ENCODE measurements around the gene USP34. TPM values are rescaled to one million over a fixed set of nuclear protein-coding genes. Genes with fewer than 3 reads are reported as not detected.

USP34 gene
- total and polyA plus RNA-seq, 4 donors, result 25.2 to 146 (median 91.3) TPM

GRCh38 chr2:61229936-61230335 lies 241.0 kb downstream of the USP34 start:
- Histone ChIP-seq H3K27ac (ENCODE audit: low read depth in 1 of 2, low read length in 2 of 2) (no peak overlapping the region), H3K36me3 (ENCODE audit: control insufficient read depth in 1 of 2, insufficient read depth in 2 of 2, low read length in 1 of 2) (peaks cover 0 to 2% of the 10 kb centered on the region in 2 donors), H3K27me3 (ENCODE audit: control insufficient read depth in 1 of 2, insufficient read depth in 2 of 2, low read length in 1 of 2) (no peaks in the 10 kb centered on the region), H3K9me3 (ENCODE audit: control insufficient read depth, low read length) (no peaks in the 10 kb centered on the region), H3K4me3 (ENCODE audit: low read length in 2 of 2) (no peak overlapping the region), H3K4me1 (ENCODE audit: control insufficient read depth in 1 of 2, insufficient read depth in 2 of 2, low read length in 2 of 2) (no peaks in the 10 kb centered on the region)
- DNase-seq (no peak), ATAC-seq (ENCODE audit: low FRiP score) (no peak)
- WGBS, 2 donors, result 97% methylated on average over 2 of the region's 2 CpGs
- intact Hi-C loops (cut with DNase I), result no loop called here

GRCh38 chr2:61222567-61222966 lies 248.3 kb downstream of the USP34 start:
- Histone ChIP-seq H3K27ac (ENCODE audit: low read depth in 1 of 2, low read length in 2 of 2) (no peak overlapping the region), H3K27me3 (ENCODE audit: control insufficient read depth in 1 of 2, insufficient read depth in 2 of 2, low read length in 1 of 2) (no peaks in the 10 kb centered on the region), H3K36me3 (ENCODE audit: control insufficient read depth in 1 of 2, insufficient read depth in 2 of 2, low read length in 1 of 2) (no peaks in the 10 kb centered on the region), H3K4me3 (ENCODE audit: low read length in 2 of 2) (no peak overlapping the region), H3K4me1 (ENCODE audit: control insufficient read depth in 1 of 2, insufficient read depth in 2 of 2, low read length in 2 of 2) (no peaks in the 10 kb centered on the region), H3K9me3 (ENCODE audit: control insufficient read depth, low read length) (no peaks in the 10 kb centered on the region)
- DNase-seq (no peak), ATAC-seq (ENCODE audit: low FRiP score) (no peak)
- WGBS, 2 donors, result 98 to 99% methylated on average over 8 of the region's 8 CpGs
- intact Hi-C loops (cut with DNase I), result no loop called here

- Histone ChIP-seq H3K27me3 (ENCODE audit: control insufficient read depth in 1 of 2, insufficient read depth in 2 of 2, low read length in 1 of 2) (no peaks in the 10 kb centered on the region), H3K27ac (ENCODE audit: low read depth in 1 of 2, low read length in 2 of 2) (no peak overlapping the region), H3K4me3 (ENCODE audit: low read length in 2 of 2) (no peak overlapping the region), H3K4me1 (ENCODE audit: control insufficient read depth in 1 of 2, insufficient read depth in 2 of 2, low read length in 2 of 2) (no peaks in the 10 kb centered on the region), H3K9me3 (ENCODE audit: control insufficient read depth, low read length) (no peaks in the 10 kb centered on the region), H3K36me3 (ENCODE audit: control insufficient read depth in 1 of 2, insufficient read depth in 2 of 2, low read length in 1 of 2) (no peaks in the 10 kb centered on the region)
- no peak for DNase-seq
- intact Hi-C loops (cut with DNase I), result no loop called here
- WGBS, 2 donors, result 93 to 97% methylated on average over 5 of the region's 5 CpGs
- ATAC-seq (ENCODE audit: low FRiP score), result no peak
These were observed 249.1 kb downstream of the USP34 start for GRCh38 chr2:61221819-61222218.

- Histone ChIP-seq H3K4me3 (ENCODE audit: low read length in 2 of 2) (no peak overlapping the region), H3K9me3 (ENCODE audit: control insufficient read depth, low read length) (no peaks in the 10 kb centered on the region), H3K4me1 (ENCODE audit: control insufficient read depth in 1 of 2, insufficient read depth in 2 of 2, low read length in 2 of 2) (no peaks in the 10 kb centered on the region), H3K36me3 (ENCODE audit: control insufficient read depth in 1 of 2, insufficient read depth in 2 of 2, low read length in 1 of 2) (no peaks in the 10 kb centered on the region), H3K27ac (ENCODE audit: low read depth in 1 of 2, low read length in 2 of 2) (no peak overlapping the region), H3K27me3 (ENCODE audit: control insufficient read depth in 1 of 2, insufficient read depth in 2 of 2, low read length in 1 of 2) (no peaks in the 10 kb centered on the region)
- 54 to 57% methylated on average over 2 of the region's 2 CpGs for WGBS, 2 donors
- intact Hi-C loops (cut with DNase I), result no loop called here
- DNase-seq (no peak), ATAC-seq (ENCODE audit: low FRiP score) (no peak)
These were observed 250.1 kb downstream of the USP34 start for GRCh38 chr2:61220768-61221167.

GRCh38 chr2:61218817-61219170 lies 252.1 kb downstream of the USP34 start:
- DNase-seq, result no peak
- H3K9me3 ChIP-seq (ENCODE audit: control insufficient read depth, low read length), result no peaks in the 10 kb centered on the region
- H3K27ac ChIP-seq (ENCODE audit: low read depth in 1 of 2, low read length in 2 of 2), result no peak overlapping the region
- WGBS, 2 donors, result 91 to 95% methylated on average over 2 of the region's 2 CpGs
- no peak for ATAC-seq (ENCODE audit: low FRiP score)
- intact Hi-C loops (cut with DNase I), result no loop called here
- no peaks in the 10 kb centered on the region for H3K36me3 ChIP-seq (ENCODE audit: control insufficient read depth in 1 of 2, insufficient read depth in 2 of 2, low read length in 1 of 2)
- H3K4me3 ChIP-seq (ENCODE audit: low read length in 2 of 2), result no peak overlapping the region
- no peaks in the 10 kb centered on the region for H3K27me3 ChIP-seq (ENCODE audit: control insufficient read depth in 1 of 2, insufficient read depth in 2 of 2, low read length in 1 of 2)
- no peaks in the 10 kb centered on the region for H3K4me1 ChIP-seq (ENCODE audit: control insufficient read depth in 1 of 2, insufficient read depth in 2 of 2, low read length in 2 of 2)

- Histone ChIP-seq H3K9me3 (ENCODE audit: control insufficient read depth, low read length) (no peaks in the 10 kb centered on the region), H3K27ac (ENCODE audit: low read depth in 1 of 2, low read length in 2 of 2) (no peak overlapping the region), H3K27me3 (ENCODE audit: control insufficient read depth in 1 of 2, insufficient read depth in 2 of 2, low read length in 1 of 2) (no peaks in the 10 kb centered on the region), H3K36me3 (ENCODE audit: control insufficient read depth in 1 of 2, insufficient read depth in 2 of 2, low read length in 1 of 2) (no peaks in the 10 kb centered on the region), H3K4me3 (ENCODE audit: low read length in 2 of 2) (no peak overlapping the region), H3K4me1 (ENCODE audit: control insufficient read depth in 1 of 2, insufficient read depth in 2 of 2, low read length in 2 of 2) (no peaks in the 10 kb centered on the region)
- 67 to 73% methylated on average over 4 of the region's 4 CpGs for WGBS, 2 donors
- ATAC-seq (ENCODE audit: low FRiP score) (no peak), DNase-seq (no peak)
- intact Hi-C loops (cut with DNase I), result no loop called here
These were observed 252.6 kb downstream of the USP34 start for GRCh38 chr2:61218076-61218816.

- ATAC-seq (ENCODE audit: low FRiP score), result no peak
- H3K27ac ChIP-seq (ENCODE audit: low read depth in 1 of 2, low read length in 2 of 2), result no peak overlapping the region
- no peaks in the 10 kb centered on the region for H3K36me3 ChIP-seq (ENCODE audit: control insufficient read depth in 1 of 2, insufficient read depth in 2 of 2, low read length in 1 of 2)
- H3K9me3 ChIP-seq (ENCODE audit: control insufficient read depth, low read length), result no peaks in the 10 kb centered on the region
- intact Hi-C loops (cut with DNase I), result no loop called here
- DNase-seq, result no peak
- 83 to 85% methylated on average over 4 of the region's 4 CpGs for WGBS, 2 donors
- H3K27me3 ChIP-seq (ENCODE audit: control insufficient read depth in 1 of 2, insufficient read depth in 2 of 2, low read length in 1 of 2), result no peaks in the 10 kb centered on the region
- H3K4me1 ChIP-seq (ENCODE audit: control insufficient read depth in 1 of 2, insufficient read depth in 2 of 2, low read length in 2 of 2), result no peaks in the 10 kb centered on the region
- H3K4me3 ChIP-seq (ENCODE audit: low read length in 2 of 2), result no peak overlapping the region
These were observed 256.7 kb downstream of the USP34 start for GRCh38 chr2:61214171-61214570.

GRCh38 chr2:61210332-61210981 lies 260.4 kb downstream of the USP34 start:
- DNase-seq, result no peak
- peak overlapping the region in 1 of 2 donors; percentile 25 for H3K27ac ChIP-seq (ENCODE audit: low read depth in 1 of 2, low read length in 2 of 2)
- H3K27me3 ChIP-seq (ENCODE audit: control insufficient read depth in 1 of 2, insufficient read depth in 2 of 2, low read length in 1 of 2), result no peaks in the 10 kb centered on the region
- no peak for ATAC-seq (ENCODE audit: low FRiP score)
- intact Hi-C loops (cut with DNase I), result no loop called here
- H3K4me3 ChIP-seq (ENCODE audit: low read length in 2 of 2), result no peak overlapping the region
- H3K9me3 ChIP-seq (ENCODE audit: control insufficient read depth, low read length), result no peaks in the 10 kb centered on the region
- peaks cover 2 to 3% of the 10 kb centered on the region in 2 donors for H3K36me3 ChIP-seq (ENCODE audit: control insufficient read depth in 1 of 2, insufficient read depth in 2 of 2, low read length in 1 of 2)
- 84 to 88% methylated on average over 5 of the region's 5 CpGs for WGBS, 2 donors
- no peaks in the 10 kb centered on the region for H3K4me1 ChIP-seq (ENCODE audit: control insufficient read depth in 1 of 2, insufficient read depth in 2 of 2, low read length in 2 of 2)

- DNase-seq, result no peak
- ATAC-seq (ENCODE audit: low FRiP score), result no peak
- intact Hi-C loops (cut with DNase I), result no loop called here
- Histone ChIP-seq H3K4me1 (ENCODE audit: control insufficient read depth in 1 of 2, insufficient read depth in 2 of 2, low read length in 2 of 2) (no peaks in the 10 kb centered on the region), H3K36me3 (ENCODE audit: control insufficient read depth in 1 of 2, insufficient read depth in 2 of 2, low read length in 1 of 2) (peaks cover 2 to 3% of the 10 kb centered on the region in 2 donors), H3K27ac (ENCODE audit: low read depth in 1 of 2, low read length in 2 of 2) (no peak overlapping the region), H3K27me3 (ENCODE audit: control insufficient read depth in 1 of 2, insufficient read depth in 2 of 2, low read length in 1 of 2) (no peaks in the 10 kb centered on the region), H3K4me3 (ENCODE audit: low read length in 2 of 2) (no peak overlapping the region), H3K9me3 (ENCODE audit: control insufficient read depth, low read length) (no peaks in the 10 kb centered on the region)
- WGBS, 2 donors, result 68 to 75% methylated on average over 7 of the region's 7 CpGs
These were observed 265.8 kb downstream of the USP34 start for GRCh38 chr2:61205132-61205531.
